SU-DHL-6 (cell line): ENCODE data around the gene SUPT6H.
A peak's percentile ranks its signal among the peaks of the same experiment; 100 is the strongest.

Experiments
- H2AFZ ChIP-seq: fragments of 200-600 bp; sonication (generic); 2 replicates; pipeline ENCODE4 v1.6.1; 2014; ENCODE audit warnings: low read depth, mild to moderate bottlenecking, moderate library complexity, mixed read lengths, antibody characterized with exemption, low read length; ENCODE audit not compliant: severe bottlenecking
- H3F3A ChIP-seq: fragments of 200-600 bp; shearing (Covaris generic); 2 replicates; pipeline ENCODE4 v1.6.0; 2016; ENCODE audit warnings: antibody characterized with exemption, mild to moderate bottlenecking; ENCODE audit not compliant: insufficient read depth
- H3K27ac ChIP-seq: fragments of 200-600 bp; sonication (generic); 2 replicates; pipeline ENCODE4 v1.5.1; 2016; ENCODE audit warnings: low read depth, mild to moderate bottlenecking, low read length, moderate library complexity, mixed read lengths
- H3K27me3 ChIP-seq: fragments of 200-600 bp; sonication (generic), shearing (Covaris generic); 2 replicates; pipeline ENCODE4 v1.6.0; 2014; ENCODE audit warnings: mild to moderate bottlenecking, low read length
- H3K36me3 ChIP-seq: fragments of 200-600 bp; sonication (generic); 2 replicates; pipeline ENCODE4 v1.6.1; 2014; ENCODE audit warnings: mild to moderate bottlenecking, low read length, mixed read lengths
- H3K4me2 ChIP-seq: fragments of 300-600, 200-600 bp; shearing (Covaris generic), sonication (generic); 2 replicates; pipeline ENCODE4 v1.6.0; 2014; ENCODE audit warnings: low read length, low read depth, mild to moderate bottlenecking; ENCODE audit not compliant: poor library complexity, severe bottlenecking
- H3K4me3 ChIP-seq: fragments of 200-600 bp; sonication (generic); 2 replicates; pipeline ENCODE4 v1.5.1; 2014; ENCODE audit warnings: antibody characterized with exemption, low read length, mild to moderate bottlenecking, mixed read lengths; ENCODE audit not compliant: insufficient read depth, poor library complexity, severe bottlenecking
- H3K79me2 ChIP-seq: fragments of 200-600 bp; sonication (generic); 2 replicates; pipeline ENCODE4 v1.6.1; 2014; ENCODE audit warnings: mild to moderate bottlenecking, low read length, moderate library complexity; ENCODE audit not compliant: insufficient read depth
- H3K9ac ChIP-seq: fragments of 200-600 bp; sonication (generic); 2 replicates; pipeline ENCODE4 v1.7.0; 2014; ENCODE audit warnings: mild to moderate bottlenecking, low read length
- H3K9me2 ChIP-seq: fragments of 200-600 bp; sonication (generic); replicated peaks from 2 replicates; pipeline ENCODE4 v1.6.1; 2014; ENCODE audit warnings: low read length; ENCODE audit not compliant: insufficient read depth
- H3K9me3 ChIP-seq: fragments of 200-600 bp; sonication (generic); 2 replicates; pipeline ENCODE4 v1.6.1; 2014; ENCODE audit warnings: low read length, mixed read lengths; ENCODE audit not compliant: insufficient read depth
- H4K20me1 ChIP-seq: fragments of 200-600 bp; sonication (generic); 2 replicates; pipeline ENCODE4 v1.6.1; 2014; ENCODE audit warnings: low read depth, mild to moderate bottlenecking, antibody characterized with exemption, low read length, moderate library complexity, mixed read lengths
- EZH2phosphoT487 ChIP-seq: fragments of 200-600 bp; sonication (generic), shearing (Covaris generic); conservative IDR thresholded peaks from 2 replicates; pipeline ENCODE4 v1.6.1; 2018; ENCODE audit warnings: mild to moderate bottlenecking, antibody characterized with exemption, low read length, moderate library complexity, mixed read lengths
- TF ChIP-seq, protein P1 (sequence below): fragments of 200-600 bp; sonication (generic); IDR thresholded peaks from one replicate; pipeline ENCODE4 v1.5.1; 2017; ENCODE audit warnings: antibody characterized with exemption, mild to moderate bottlenecking, low read length, moderate library complexity; ENCODE audit not compliant: insufficient read depth, poor library complexity, severe bottlenecking

The SUPT6H gene

DNA sequence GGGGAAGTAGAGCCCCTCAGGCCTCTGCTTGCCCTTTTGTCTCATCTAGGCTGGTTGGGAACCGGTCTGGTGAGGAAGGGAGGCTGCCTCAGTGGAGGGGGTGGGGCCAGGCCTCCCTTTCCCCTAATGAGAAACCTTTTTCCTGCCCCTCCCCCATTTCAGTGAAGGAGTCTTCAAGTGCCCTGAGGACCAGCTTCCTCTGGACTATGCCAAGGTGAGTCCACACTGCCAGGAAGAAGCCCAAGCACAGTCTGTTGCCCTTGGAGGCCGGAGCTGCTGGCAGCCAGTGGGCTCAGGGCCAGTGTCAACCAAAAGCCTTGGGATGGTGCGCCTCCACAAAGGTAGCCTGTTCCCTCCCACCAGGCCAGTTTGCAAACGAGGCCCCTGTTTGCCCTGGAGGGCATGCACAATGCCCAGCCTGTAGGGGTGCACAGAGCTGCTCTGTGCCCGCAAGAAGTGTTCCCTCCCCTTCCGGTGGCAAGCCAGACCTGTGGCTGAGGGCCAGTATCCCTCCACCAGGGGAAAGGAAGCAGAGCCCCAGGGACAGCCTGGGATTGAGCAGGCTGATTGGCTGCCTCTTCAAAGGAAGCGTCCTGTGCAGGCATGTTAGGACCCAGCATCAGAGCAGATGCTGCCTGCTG lies 85.2 kb downstream of the SUPT6H start:
- peaks cover 7% of the 10 kb centered on the region for H4K20me1 ChIP-seq
- H3K9me3 ChIP-seq = no peaks in the 10 kb centered on the region
- no peaks in the 10 kb centered on the region for H3K27me3 ChIP-seq
- peak overlapping the region; percentile 99; the same call in 1 of the 2 replicates for H3K9ac ChIP-seq
- H3K4me3 ChIP-seq = no peak overlapping the region
- no peak for TF ChIP-seq EZH2phosphoT487
- TF ChIP-seq, protein P1, sequence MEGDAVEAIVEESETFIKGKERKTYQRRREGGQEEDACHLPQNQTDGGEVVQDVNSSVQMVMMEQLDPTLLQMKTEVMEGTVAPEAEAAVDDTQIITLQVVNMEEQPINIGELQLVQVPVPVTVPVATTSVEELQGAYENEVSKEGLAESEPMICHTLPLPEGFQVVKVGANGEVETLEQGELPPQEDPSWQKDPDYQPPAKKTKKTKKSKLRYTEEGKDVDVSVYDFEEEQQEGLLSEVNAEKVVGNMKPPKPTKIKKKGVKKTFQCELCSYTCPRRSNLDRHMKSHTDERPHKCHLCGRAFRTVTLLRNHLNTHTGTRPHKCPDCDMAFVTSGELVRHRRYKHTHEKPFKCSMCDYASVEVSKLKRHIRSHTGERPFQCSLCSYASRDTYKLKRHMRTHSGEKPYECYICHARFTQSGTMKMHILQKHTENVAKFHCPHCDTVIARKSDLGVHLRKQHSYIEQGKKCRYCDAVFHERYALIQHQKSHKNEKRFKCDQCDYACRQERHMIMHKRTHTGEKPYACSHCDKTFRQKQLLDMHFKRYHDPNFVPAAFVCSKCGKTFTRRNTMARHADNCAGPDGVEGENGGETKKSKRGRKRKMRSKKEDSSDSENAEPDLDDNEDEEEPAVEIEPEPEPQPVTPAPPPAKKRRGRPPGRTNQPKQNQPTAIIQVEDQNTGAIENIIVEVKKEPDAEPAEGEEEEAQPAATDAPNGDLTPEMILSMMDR = no peak
- peaks cover 87% of the 10 kb centered on the region for H3F3A ChIP-seq
- peak overlapping the region; percentile 71 for H3K4me2 ChIP-seq
- H3K9me2 ChIP-seq = no peaks in the 10 kb centered on the region
- H3K36me3 ChIP-seq = peaks cover 27% of the 10 kb centered on the region
- H2AFZ ChIP-seq = no peak overlapping the region
- H3K79me2 ChIP-seq = peaks cover 49% of the 10 kb centered on the region
- peak overlapping the region; percentile 99 for H3K27ac ChIP-seq

DNA sequence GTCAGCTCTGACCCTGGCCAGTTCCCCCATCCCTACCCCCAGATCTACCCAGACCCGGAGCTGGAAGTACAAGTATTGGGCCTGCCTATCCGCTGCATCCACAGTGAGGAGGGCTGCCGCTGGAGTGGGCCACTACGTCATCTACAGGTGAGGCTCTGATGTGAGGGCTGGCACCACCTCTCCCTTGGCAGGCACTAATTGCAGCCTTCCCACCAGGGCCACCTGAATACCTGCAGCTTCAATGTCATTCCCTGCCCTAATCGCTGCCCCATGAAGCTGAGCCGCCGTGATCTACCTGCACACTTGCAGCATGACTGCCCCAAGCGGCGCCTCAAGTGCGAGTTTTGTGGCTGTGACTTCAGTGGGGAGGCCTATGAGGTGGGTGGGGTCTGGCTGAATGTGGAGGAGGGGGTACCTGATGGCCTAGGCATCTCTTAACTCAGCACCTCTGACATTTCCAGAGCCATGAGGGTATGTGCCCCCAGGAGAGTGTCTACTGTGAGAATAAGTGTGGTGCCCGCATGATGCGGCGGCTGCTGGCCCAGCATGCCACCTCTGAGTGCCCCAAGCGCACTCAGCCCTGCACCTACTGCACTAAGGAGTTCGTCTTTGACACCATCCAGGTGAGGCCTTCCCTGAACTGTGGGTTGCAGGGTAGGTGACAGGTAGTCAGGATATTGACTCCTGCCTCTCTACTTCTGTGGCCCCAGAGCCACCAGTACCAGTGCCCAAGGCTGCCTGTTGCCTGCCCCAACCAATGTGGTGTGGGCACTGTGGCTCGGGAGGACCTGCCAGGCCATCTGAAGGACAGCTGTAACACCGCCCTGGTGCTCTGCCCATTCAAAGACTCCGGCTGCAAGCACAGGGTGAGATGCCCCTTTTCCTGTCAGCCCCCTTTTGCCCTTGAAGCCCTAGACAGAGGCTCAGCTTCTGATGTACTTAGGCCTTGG lies 86.1 kb downstream of the SUPT6H start:
- H3K9ac ChIP-seq = peak overlapping the region; percentile 99; the same call in 1 of the 2 replicates
- no peaks in the 10 kb centered on the region for H3K27me3 ChIP-seq
- H3F3A ChIP-seq = peaks cover 90% of the 10 kb centered on the region
- H3K27ac ChIP-seq = peak overlapping the region; percentile 99
- H3K9me2 ChIP-seq = no peaks in the 10 kb centered on the region
- H3K9me3 ChIP-seq = no peaks in the 10 kb centered on the region
- TF ChIP-seq EZH2phosphoT487 = no peak
- TF ChIP-seq, protein P1 = no peak
- H3K4me3 ChIP-seq = no peak overlapping the region
- H2AFZ ChIP-seq = no peak overlapping the region
- peaks cover 7% of the 10 kb centered on the region for H4K20me1 ChIP-seq
- H3K36me3 ChIP-seq = peaks cover 27% of the 10 kb centered on the region
- H3K4me2 ChIP-seq = peak overlapping the region; percentile 71
- peaks cover 49% of the 10 kb centered on the region for H3K79me2 ChIP-seq

DNA sequence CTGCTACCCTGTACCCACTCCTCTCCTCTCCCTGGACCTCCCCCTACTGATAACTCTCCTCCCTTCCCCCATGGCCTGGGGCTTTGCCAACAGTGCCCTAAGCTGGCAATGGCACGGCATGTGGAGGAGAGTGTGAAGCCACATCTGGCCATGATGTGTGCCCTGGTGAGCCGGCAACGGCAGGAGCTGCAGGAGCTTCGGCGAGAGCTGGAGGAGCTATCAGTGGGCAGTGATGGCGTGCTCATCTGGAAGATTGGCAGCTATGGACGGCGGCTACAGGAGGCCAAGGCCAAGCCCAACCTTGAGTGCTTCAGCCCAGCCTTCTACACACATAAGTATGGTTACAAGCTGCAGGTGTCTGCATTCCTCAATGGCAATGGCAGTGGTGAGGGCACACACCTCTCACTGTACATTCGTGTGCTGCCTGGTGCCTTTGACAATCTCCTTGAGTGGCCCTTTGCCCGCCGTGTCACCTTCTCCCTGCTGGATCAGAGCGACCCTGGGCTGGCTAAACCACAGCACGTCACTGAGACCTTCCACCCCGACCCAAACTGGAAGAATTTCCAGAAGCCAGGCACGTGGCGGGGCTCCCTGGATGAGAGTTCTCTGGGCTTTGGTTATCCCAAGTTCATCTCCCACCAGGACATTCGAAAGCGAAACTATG lies 87.0 kb downstream of the SUPT6H start:
- Histone ChIP-seq H3K36me3 (peaks cover 27% of the 10 kb centered on the region), H3K79me2 (peaks cover 48% of the 10 kb centered on the region), H2AFZ (no peak overlapping the region), H3F3A (peaks cover 85% of the 10 kb centered on the region), H3K27me3 (no peaks in the 10 kb centered on the region), H3K27ac (peak overlapping the region; percentile 99), H3K9me2 (no peaks in the 10 kb centered on the region), H3K9me3 (no peaks in the 10 kb centered on the region), H3K9ac (peak overlapping the region; percentile 21; the same call in 1 of the 2 replicates), H3K4me2 (peak overlapping the region; percentile 31), H4K20me1 (peaks cover 7% of the 10 kb centered on the region), H3K4me3 (no peak overlapping the region)
- TF ChIP-seq EZH2phosphoT487 = no peak
- TF ChIP-seq, protein P1 = no peak
